H1 (cell line): Measurements from ENCODE around the gene TP53I11. TPM values are rescaled to one million over a fixed set of nuclear protein-coding genes. Genes with fewer than 3 reads are reported as not detected.

Source experiments
- CTCF ChIA-PET: fragments of 300-600 bp; sonication (Branson Sonifier 250); formaldehyde crosslinking; loops from one replicate; lab custom pipeline; 2021; ENCODE audit not compliant: partially characterized antibody; lab: Charles Lee
- POLR2A ChIA-PET: fragments of 300-600 bp; sonication (Branson Sonifier 250); formaldehyde crosslinking; loops from one replicate; lab custom pipeline; 2021; ENCODE audit warnings: inconsistent platforms; ENCODE audit not compliant: partially characterized antibody; lab: Charles Lee
- DNase-seq, 2 experiments: peaks; one replicate each; pipeline versions ENCODE4 v3.0.0 to v3.0.0-alpha.2; 2010 to 2022; ENCODE audit warnings: low spot score in 2 of 2, low read depth in 1 of 2, mixed read lengths in 1 of 2
- FAIRE-seq: peaks from 2 replicates; lab custom pipeline; 2011; peaks lifted over from hg19 to GRCh38; lab: Jason Lieb, UNC
- H2AFZ ChIP-seq: 2 replicates; pipeline ENCODE4 v1.8.1; 2012; ENCODE audit warnings: low read length, inconsistent platforms
- H2AK5ac ChIP-seq: 2 replicates; pipeline ENCODE4 v1.6.1; 2013; ENCODE audit warnings: low read depth, low read length
- H2BK120ac ChIP-seq: replicated peaks from 2 replicates; pipeline ENCODE3; 2013; ENCODE audit warnings: low read depth, low read length, inconsistent platforms
- H2BK12ac ChIP-seq: 2 replicates; pipeline ENCODE4 v1.6.1; 2013; ENCODE audit warnings: low read depth, low read length
- H2BK15ac ChIP-seq: 2 replicates; pipeline ENCODE4 v1.6.1; 2013; ENCODE audit warnings: low read length
- H2BK20ac ChIP-seq: 2 replicates; pipeline ENCODE4 v1.6.1; 2013; ENCODE audit warnings: low read length
- H2BK5ac ChIP-seq: 2 replicates; pipeline ENCODE4 v1.6.1; 2013; ENCODE audit warnings: low read depth, low read length
- H3K14ac ChIP-seq: 2 replicates; pipeline ENCODE4 v1.6.1; 2013; ENCODE audit warnings: inconsistent platforms; ENCODE audit not compliant: insufficient read length
- H3K18ac ChIP-seq: 2 replicates; pipeline ENCODE4 v1.6.1; 2013; ENCODE audit warnings: low read length; ENCODE audit errors: extremely low read depth
- H3K23ac ChIP-seq: 2 replicates; pipeline ENCODE4 v1.6.1; 2013; ENCODE audit warnings: inconsistent platforms; ENCODE audit not compliant: insufficient read length
- H3K23me2 ChIP-seq: 2 replicates; pipeline ENCODE4 v1.6.1; 2013; ENCODE audit warnings: low read depth, low read length
- H3K27ac ChIP-seq: 2 replicates; pipeline ENCODE4 v1.6.1; 2011; ENCODE audit warnings: low read depth, low read length, inconsistent platforms
- H3K27me3 ChIP-seq, 4 experiments: replicated peaks in 1 of 4; 1 replicate in 1 of 4; 2 replicates in 3 of 4; pipeline versions ENCODE4 v1.6.1 to v1.8.1; 2011 to 2013; ENCODE audit warnings: low read length in 3 of 4, mild to moderate bottlenecking in 3 of 4, inconsistent platforms in 2 of 4, mixed read lengths in 2 of 4, moderate library complexity in 1 of 4; ENCODE audit not compliant: control insufficient read depth in 3 of 4, insufficient read depth in 3 of 4; ENCODE audit errors: extremely low read depth in 1 of 4
- H3K36me3 ChIP-seq, 4 experiments: 2 replicates each; pipeline versions ENCODE4 v1.6.1 to v1.8.1; 2011 to 2013; ENCODE audit warnings: mild to moderate bottlenecking in 4 of 4, low read length in 3 of 4, moderate library complexity in 2 of 4, control low read depth in 1 of 4, inconsistent platforms in 1 of 4; ENCODE audit not compliant: insufficient read depth in 4 of 4, control insufficient read depth in 2 of 4
- H3K4ac ChIP-seq: replicated peaks from 2 replicates; pipeline ENCODE3; 2013; ENCODE audit warnings: low read length, low read depth, mixed read lengths, inconsistent platforms; ENCODE audit not compliant: insufficient read length
- H3K4me1 ChIP-seq, 4 experiments: replicated peaks in 1 of 4; 1 replicate in 1 of 4; 2 replicates in 3 of 4; pipeline versions ENCODE4 v1.6.1 to v1.8.1; 2011 to 2013; ENCODE audit warnings: low read length in 3 of 4, inconsistent platforms in 2 of 4, mixed read lengths in 1 of 4; ENCODE audit not compliant: insufficient read depth in 4 of 4, control insufficient read depth in 3 of 4
- H3K4me2 ChIP-seq, 2 experiments: 2 replicates each; pipeline versions ENCODE4 v1.6.1 to v1.8.1; 2011 to 2013; ENCODE audit warnings: low read depth in 2 of 2, low read length in 2 of 2, control low read depth in 1 of 2, inconsistent platforms in 1 of 2, mild to moderate bottlenecking in 1 of 2; ENCODE audit not compliant: insufficient read depth in 1 of 2
- H3K4me3 ChIP-seq, 4 experiments: fragments of 200-600, 300-600 bp in 1 of 4; sonication (generic), shearing (Covaris generic), sonication (Bioruptor Twin) in 1 of 4; 2 replicates each; pipeline versions ENCODE4 v1.5.1 to v1.8.1; 2011 to 2016; ENCODE audit warnings: low read length in 4 of 4, low read depth in 3 of 4, control low read depth in 2 of 4, inconsistent platforms in 2 of 4, mild to moderate bottlenecking in 2 of 4, mixed read lengths in 1 of 4, moderate library complexity in 1 of 4; ENCODE audit not compliant: insufficient read depth in 2 of 4; ENCODE audit errors: extremely low read depth in 1 of 4
- H3K56ac ChIP-seq: replicated peaks from 2 replicates; pipeline ENCODE3; 2013; ENCODE audit warnings: low read depth, mild to moderate bottlenecking, mixed read lengths, low read length, inconsistent platforms; ENCODE audit not compliant: insufficient read length
- H3K79me1 ChIP-seq: 2 replicates; pipeline ENCODE4 v1.6.1; 2013; ENCODE audit warnings: low read depth, low read length, control low read depth
- H3K79me2 ChIP-seq, 2 experiments: 2 replicates each; pipeline versions ENCODE4 v1.6.1 to v1.8.1; 2012 to 2013; ENCODE audit warnings: low read length in 2 of 2, mild to moderate bottlenecking in 2 of 2, inconsistent platforms in 1 of 2; ENCODE audit not compliant: insufficient read depth in 2 of 2, control insufficient read depth in 1 of 2
- H3K9ac ChIP-seq, 4 experiments: replicated peaks in 1 of 4; 1 replicate in 1 of 4; 2 replicates in 3 of 4; pipeline versions ENCODE4 v1.6.1 to v1.8.1; 2011 to 2013; ENCODE audit warnings: low read depth in 3 of 4, low read length in 3 of 4, control low read depth in 2 of 4, mild to moderate bottlenecking in 2 of 4, moderate library complexity in 2 of 4, inconsistent platforms in 1 of 4; ENCODE audit errors: extremely low read depth in 1 of 4
- H3K9me3 ChIP-seq, 2 experiments: 2 replicates each; pipeline versions ENCODE4 v1.6.1 to v1.8.1; 2012 to 2013; ENCODE audit warnings: mild to moderate bottlenecking in 2 of 2, moderate library complexity in 2 of 2, control low read depth in 1 of 2, inconsistent platforms in 1 of 2, low read depth in 1 of 2, low read length in 1 of 2, mixed read lengths in 1 of 2; ENCODE audit not compliant: insufficient read depth in 2 of 2
- H4K20me1 ChIP-seq, 2 experiments: replicated peaks in 1 of 2; 2 replicates each; pipeline versions ENCODE3 to v1.8.1; 2011 to 2013; ENCODE audit warnings: inconsistent platforms in 2 of 2, low read length in 2 of 2, mild to moderate bottlenecking in 1 of 2; ENCODE audit not compliant: insufficient read depth in 2 of 2, control insufficient read depth in 1 of 2
- H4K5ac ChIP-seq: 2 replicates; pipeline ENCODE4 v1.6.1; 2013; ENCODE audit warnings: low read length, low read depth, mixed read lengths, inconsistent platforms; ENCODE audit not compliant: insufficient read length
- H4K8ac ChIP-seq: 2 replicates; pipeline ENCODE4 v1.8.0; 2013; ENCODE audit warnings: mild to moderate bottlenecking, moderate library complexity, low read length, inconsistent platforms; ENCODE audit not compliant: insufficient read depth; ENCODE audit errors: extremely low read depth
- H4K91ac ChIP-seq: replicated peaks from 2 replicates; pipeline ENCODE3; 2013; ENCODE audit warnings: low read length, mixed read lengths, inconsistent platforms; ENCODE audit not compliant: insufficient read length
- ASH2L ChIP-seq: fragments of 200-600, 300-600 bp; sonication (generic); IDR thresholded peaks from one replicate; pipeline ENCODE4 v1.7.1; 2017; ENCODE audit warnings: low read length
- ATF2 ChIP-seq: IDR thresholded peaks from 2 replicates; pipeline ENCODE4 v1.6.1; 2012; ENCODE audit warnings: low read length, inconsistent platforms
- BRCA1 ChIP-seq: IDR thresholded peaks from 2 replicates; pipeline ENCODE4 v1.6.1; 2012; ENCODE audit warnings: low read depth, low read length, improper control_type of control experiment
- CHD2 ChIP-seq: IDR thresholded peaks from 2 replicates; pipeline ENCODE4 v1.6.1; 2012; ENCODE audit warnings: low read length, improper control_type of control experiment
- EZH2 ChIP-seq: fragments of 200-600 bp; sonication (generic); IDR thresholded peaks from 2 replicates; pipeline ENCODE4 v1.7.1; 2012; ENCODE audit warnings: low read depth, mild to moderate bottlenecking, moderate library complexity, low read length, inconsistent platforms; ENCODE audit not compliant: severe bottlenecking
- MAFK ChIP-seq: IDR thresholded peaks from 2 replicates; pipeline ENCODE4 v1.6.1; 2012; ENCODE audit warnings: low read depth, mild to moderate bottlenecking, improper control_type of control experiment, low read length
- SAP30 ChIP-seq: fragments of 300-600 bp; sonication (generic); IDR thresholded peaks from 2 replicates; pipeline ENCODE4 v1.7.1; 2012; ENCODE audit warnings: low read length, moderate library complexity, mild to moderate bottlenecking, inconsistent platforms; ENCODE audit not compliant: insufficient read depth, insufficient replicate concordance
- SP2 ChIP-seq: IDR thresholded peaks from 2 replicates; pipeline ENCODE4 v1.6.1; 2012; ENCODE audit warnings: mild to moderate bottlenecking, low read length, inconsistent platforms
- TBP ChIP-seq: IDR thresholded peaks from 2 replicates; pipeline ENCODE4 v1.6.1; 2011; ENCODE audit warnings: low read depth, low read length, improper control_type of control experiment
- WGBS, 2 experiments: shearing (Covaris generic) in 1 of 2; methylation state at CpG; one replicate each; pipeline versions ENCODE4 v1.1.6 to v1.1.7; 2013 to 2015; ENCODE audit warnings: low lambda C conversion rate in 2 of 2, mixed read lengths in 2 of 2, inconsistent platforms in 1 of 2, low coverage in 1 of 2, missing lambda C conversion rate in 1 of 2; ENCODE audit not compliant: insufficient replicate concordance in 2 of 2, insufficient coverage in 1 of 2, insufficient read length in 1 of 2; ENCODE audit errors: extremely low coverage in 1 of 2, missing lambda C conversion rate in 1 of 2; 5-methylcytosine and 5-hydroxymethylcytosine counted together
- polyA plus RNA-seq, 7 experiments: library from polyadenylated mRNA; depleted of rRNA in 3 of 7; stranded (reverse) in 5 of 7; unstranded in 2 of 7; fragments of >200 nt in 5 of 7; fragments of 200-250 nt in 2 of 7; gene quantifications; 1 replicate in 5 of 7; 2 replicates in 1 of 7; 4 replicates in 1 of 7; pipeline versions ENCODE4 v1.2.1 to v1.2.3, GENCODE V29; 2011 to 2013; ENCODE audit warnings: missing spikeins in 2 of 7, mixed read lengths in 2 of 7
- total RNA-seq: library from RNA; stranded (reverse); fragmentation: NEBNext Ultra II Directional; extraction: Animal tissue kit (Norgen Biotek cat#: 25700); gene quantifications from 2 replicates; pipeline ENCODE4 v1.2.1, GENCODE V29; 2021
- TF ChIP-seq, protein P1 (sequence below): IDR thresholded peaks from 2 replicates; pipeline ENCODE4 v1.6.1; 2011; ENCODE audit warnings: low read depth, mild to moderate bottlenecking, low read length; ENCODE audit not compliant: insufficient read depth

The TP53I11 gene
- total and polyA plus RNA-seq, 2 of the 8 experiments (the other 6 are each of a cell fraction or from before 2014, with no cell fraction given), result 34.0 to 46.3 TPM

- peak overlapping the region; percentile 18 to 22; a peak in 2 of 4 replicates for H3K4me2 ChIP-seq
- no peak for TF ChIP-seq ASH2L
- no peak for TF ChIP-seq CHD2
- TF ChIP-seq, protein P1, sequence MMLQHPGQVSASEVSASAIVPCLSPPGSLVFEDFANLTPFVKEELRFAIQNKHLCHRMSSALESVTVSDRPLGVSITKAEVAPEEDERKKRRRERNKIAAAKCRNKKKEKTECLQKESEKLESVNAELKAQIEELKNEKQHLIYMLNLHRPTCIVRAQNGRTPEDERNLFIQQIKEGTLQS, result no peak
- no peak for TF ChIP-seq SP2
- TF ChIP-seq SAP30, result no peak
- TF ChIP-seq BRCA1, result no peak
- no peak for TF ChIP-seq MAFK
- no peak for TF ChIP-seq TBP
- no peak for TF ChIP-seq EZH2
- TF ChIP-seq ATF2, result no peak
Observed at GRCh38 chr11:44905131-44905866, 45.4 kb downstream of the TP53I11 start.

More at GRCh38 chr11:44905131-44905866, 45.4 kb downstream of the TP53I11 start:
- WGBS, 2 experiments, result 51% methylated on average over 9 of the region's 9 CpGs; no CpG with 5 or more reads in 1 of the 2 experiments
- Histone ChIP-seq H2BK5ac (peak overlapping the region; percentile 3; the same call in 1 of the 2 replicates), H4K20me1 (no peaks in the 10 kb centered on the region), H3K79me1 (no peaks in the 10 kb centered on the region), H2AFZ (no peak overlapping the region), H3K4ac (no peak overlapping the region), H2BK15ac (no peak overlapping the region), H3K14ac (no peak overlapping the region), H4K5ac (no peak overlapping the region), H2BK120ac (no peak overlapping the region), H3K79me2 (no peaks in the 10 kb centered on the region), H3K9me3 (no peaks in the 10 kb centered on the region), H3K36me3 (no peaks in the 10 kb centered on the region; a peak in 1 of 8 replicates), H3K23ac (no peak overlapping the region), H4K91ac (no peak overlapping the region), H2AK5ac (no peak overlapping the region; the same call in 1 of the 2 replicates), H3K4me3 (no peak overlapping the region), H3K9ac (no peak overlapping the region), H3K4me1 (peaks cover 2 to 17% (median 7%) of the 10 kb centered on the region in 4 experiments), H3K27me3 (peaks cover 0 to 3% (median 0%) of the 10 kb centered on the region in 4 experiments; a peak in 2 of 7 replicates), H4K8ac (no peak overlapping the region), H3K23me2 (no peaks in the 10 kb centered on the region), H2BK20ac (no peak overlapping the region), H3K27ac (no peak overlapping the region), H3K18ac (0 out of 2 replicates have a peak overlapping the region, but pooled peaks have one; percentile 60), H3K56ac (no peak overlapping the region), H2BK12ac (0 out of 2 replicates have a peak overlapping the region, but pooled peaks have one; percentile 0)
- DNase-seq, result no peak
- FAIRE-seq, result no peak
- ChIA-PET POLR2A (no interaction called here), CTCF (interaction anchor here (0.6 to 2.8 kb wide), 7 partner anchors 11 to 466 kb away, joined by 3 to 13 read pairs (median 4); no protein-coding TSS in a partner anchor)
